SK-N-SH treated with all-trans-retinoic acid at 6 μM for 48 hours (cell line): ENCODE data around the gene DPYD.

Experiments used
- ATAC-seq: fragments of 200-7000 bp; cut with Tn5 transposase; 3 replicates; pipeline ENCODE4 v1.9.1; 2020; ENCODE audit warnings: mild to moderate bottlenecking, moderate library complexity
- ARNTL ChIP-seq: fragments of 450-650 bp; formaldehyde crosslinking; IDR thresholded peaks from 2 replicates; pipeline ENCODE4 v1.5.0; 2020; ENCODE audit warnings: low read depth, mild to moderate bottlenecking, moderate library complexity, borderline replicate concordance
- BACH2 ChIP-seq: fragments of 250-450 bp; sonication (Bioruptor Pico); IDR thresholded peaks from 2 replicates; pipeline ENCODE4 v1.9.0; 2021; ENCODE audit warnings: mild to moderate bottlenecking, borderline replicate concordance
- ESRRG ChIP-seq: fragments of 250-450 bp; sonication (Bioruptor Pico); IDR thresholded peaks from 2 replicates; pipeline ENCODE4 v1.6.1; 2021; ENCODE audit warnings: mild to moderate bottlenecking
- OSR1 ChIP-seq: fragments of 250-450 bp; sonication (Bioruptor Pico); IDR thresholded peaks from 2 replicates; pipeline ENCODE4 v1.8.0; 2022; ENCODE audit warnings: moderate library complexity, mild to moderate bottlenecking, inconsistent platforms
- PPARA ChIP-seq: fragments of 250-450 bp; sonication (Bioruptor Pico); IDR thresholded peaks from 2 replicates; pipeline ENCODE4 v1.5.0; 2020; ENCODE audit warnings: mild to moderate bottlenecking, borderline replicate concordance
- TCF4 ChIP-seq: fragments of 250-450 bp; sonication (Bioruptor Pico); IDR thresholded peaks from 2 replicates; pipeline ENCODE4 v1.8.0; 2021; ENCODE audit warnings: mild to moderate bottlenecking, moderate library complexity, borderline replicate concordance
- TOX ChIP-seq: fragments of 250-450 bp; sonication (Bioruptor Pico); IDR thresholded peaks from 2 replicates; pipeline ENCODE4 v1.8.0; 2021; ENCODE audit warnings: mild to moderate bottlenecking, moderate library complexity, borderline replicate concordance
- ZC3H10 ChIP-seq: fragments of 250-450 bp; sonication (Bioruptor Pico); IDR thresholded peaks from 2 replicates; pipeline ENCODE4 v1.5.1; 2021; ENCODE audit warnings: mild to moderate bottlenecking, moderate library complexity
- ZFP3 ChIP-seq: fragments of 250-450 bp; sonication (Bioruptor Pico); IDR thresholded peaks from 2 replicates; pipeline ENCODE4 v1.5.0; 2020; ENCODE audit warnings: mild to moderate bottlenecking, moderate library complexity
- ZFP30 ChIP-seq: fragments of 450-650 bp; formaldehyde crosslinking; IDR thresholded peaks from 2 replicates; pipeline ENCODE4 v1.5.0; 2022; ENCODE audit warnings: mild to moderate bottlenecking, moderate library complexity
- ZNF565 ChIP-seq: fragments of 450-650 bp; formaldehyde crosslinking; conservative IDR thresholded peaks from 2 replicates; pipeline ENCODE4 v1.5.0; 2020; ENCODE audit warnings: low read depth, mild to moderate bottlenecking, moderate library complexity
- ZNF70 ChIP-seq: fragments of 450-650 bp; formaldehyde crosslinking; IDR thresholded peaks from 2 replicates; pipeline ENCODE4 v1.5.0; 2020; ENCODE audit warnings: mild to moderate bottlenecking, moderate library complexity
- ZNF8 ChIP-seq: fragments of 450-650 bp; formaldehyde crosslinking; IDR thresholded peaks from 2 replicates; pipeline ENCODE4 v1.5.0; 2020; ENCODE audit warnings: mild to moderate bottlenecking, moderate library complexity
- TF ChIP-seq, protein P1 (sequence below): fragments of 250-450 bp; sonication (Bioruptor Pico); IDR thresholded peaks from 2 replicates; pipeline ENCODE4 v1.5.1; 2020; ENCODE audit warnings: low read depth, mild to moderate bottlenecking, moderate library complexity
- TF ChIP-seq, protein P2 (sequence below): fragments of 250-450 bp; sonication (Bioruptor Pico); IDR thresholded peaks from 2 replicates; pipeline ENCODE4 v1.5.0; 2020; ENCODE audit warnings: mild to moderate bottlenecking, moderate library complexity
- TF ChIP-seq, protein P3 (sequence below): fragments of 250-450 bp; sonication (Bioruptor Pico); IDR thresholded peaks from 2 replicates; pipeline ENCODE4 v1.8.0; 2020; ENCODE audit warnings: mild to moderate bottlenecking, moderate library complexity, borderline replicate concordance
- TF ChIP-seq, protein P4 (sequence below): fragments of 250-450 bp; sonication (Bioruptor Pico); IDR thresholded peaks from 2 replicates; pipeline ENCODE4 v1.8.0; 2021; ENCODE audit warnings: low read depth, mild to moderate bottlenecking, moderate library complexity, borderline replicate concordance

The DPYD gene

DNA sequence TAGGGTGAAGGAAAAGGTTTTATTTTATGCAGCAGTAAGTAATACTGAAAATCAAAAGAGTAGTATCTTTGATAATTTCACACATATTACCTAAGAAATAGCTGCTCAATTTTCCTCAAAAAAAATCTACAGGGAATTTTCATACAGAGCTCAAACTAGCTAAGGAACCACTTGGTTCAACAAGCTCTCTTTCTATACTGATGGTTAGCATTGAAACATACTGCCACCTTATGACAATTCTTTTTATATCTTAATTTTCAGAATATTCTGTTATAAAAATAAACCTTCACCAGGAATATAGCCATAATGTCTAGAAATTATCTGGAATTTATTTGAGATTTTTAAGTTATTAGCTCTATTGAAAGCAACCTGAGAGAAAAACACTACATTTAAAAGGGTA, 142.1 kb downstream of the DPYD start (continued):
- TF ChIP-seq PPARA: no peak
- no peak for TF ChIP-seq TCF4

DNA sequence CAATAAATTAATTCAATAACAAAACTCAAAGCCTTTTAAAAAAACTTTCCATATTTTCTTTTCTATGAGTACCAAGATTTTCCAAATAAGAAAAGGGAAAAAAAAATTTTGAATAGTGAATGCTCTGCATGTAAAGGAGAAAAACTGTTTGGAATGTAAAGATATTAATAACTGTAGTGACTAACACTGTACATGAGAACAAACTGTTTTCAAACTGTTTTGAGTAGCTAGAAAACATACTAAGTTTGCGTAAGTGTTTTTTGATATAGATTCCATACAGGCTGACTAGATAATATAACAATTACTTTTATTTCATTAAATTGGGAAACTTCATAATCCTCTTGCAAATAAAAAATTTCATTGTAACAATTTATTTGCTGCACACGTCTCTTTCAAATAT, 150.5 kb downstream of the DPYD start:
- TF ChIP-seq ZC3H10 (CRISPR knock-in tag) (no peak), ZFP30 (no peak), ARNTL (CRISPR knock-in tag) (no peak)
- TF ChIP-seq, protein P1, sequence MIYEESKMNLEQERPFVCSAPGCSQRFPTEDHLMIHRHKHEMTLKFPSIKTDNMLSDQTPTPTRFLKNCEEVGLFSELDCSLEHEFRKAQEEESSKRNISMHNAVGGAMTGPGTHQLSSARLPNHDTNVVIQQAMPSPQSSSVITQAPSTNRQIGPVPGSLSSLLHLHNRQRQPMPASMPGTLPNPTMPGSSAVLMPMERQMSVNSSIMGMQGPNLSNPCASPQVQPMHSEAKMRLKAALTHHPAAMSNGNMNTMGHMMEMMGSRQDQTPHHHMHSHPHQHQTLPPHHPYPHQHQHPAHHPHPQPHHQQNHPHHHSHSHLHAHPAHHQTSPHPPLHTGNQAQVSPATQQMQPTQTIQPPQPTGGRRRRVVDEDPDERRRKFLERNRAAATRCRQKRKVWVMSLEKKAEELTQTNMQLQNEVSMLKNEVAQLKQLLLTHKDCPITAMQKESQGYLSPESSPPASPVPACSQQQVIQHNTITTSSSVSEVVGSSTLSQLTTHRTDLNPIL: no peak
- TF ChIP-seq, protein P2, sequence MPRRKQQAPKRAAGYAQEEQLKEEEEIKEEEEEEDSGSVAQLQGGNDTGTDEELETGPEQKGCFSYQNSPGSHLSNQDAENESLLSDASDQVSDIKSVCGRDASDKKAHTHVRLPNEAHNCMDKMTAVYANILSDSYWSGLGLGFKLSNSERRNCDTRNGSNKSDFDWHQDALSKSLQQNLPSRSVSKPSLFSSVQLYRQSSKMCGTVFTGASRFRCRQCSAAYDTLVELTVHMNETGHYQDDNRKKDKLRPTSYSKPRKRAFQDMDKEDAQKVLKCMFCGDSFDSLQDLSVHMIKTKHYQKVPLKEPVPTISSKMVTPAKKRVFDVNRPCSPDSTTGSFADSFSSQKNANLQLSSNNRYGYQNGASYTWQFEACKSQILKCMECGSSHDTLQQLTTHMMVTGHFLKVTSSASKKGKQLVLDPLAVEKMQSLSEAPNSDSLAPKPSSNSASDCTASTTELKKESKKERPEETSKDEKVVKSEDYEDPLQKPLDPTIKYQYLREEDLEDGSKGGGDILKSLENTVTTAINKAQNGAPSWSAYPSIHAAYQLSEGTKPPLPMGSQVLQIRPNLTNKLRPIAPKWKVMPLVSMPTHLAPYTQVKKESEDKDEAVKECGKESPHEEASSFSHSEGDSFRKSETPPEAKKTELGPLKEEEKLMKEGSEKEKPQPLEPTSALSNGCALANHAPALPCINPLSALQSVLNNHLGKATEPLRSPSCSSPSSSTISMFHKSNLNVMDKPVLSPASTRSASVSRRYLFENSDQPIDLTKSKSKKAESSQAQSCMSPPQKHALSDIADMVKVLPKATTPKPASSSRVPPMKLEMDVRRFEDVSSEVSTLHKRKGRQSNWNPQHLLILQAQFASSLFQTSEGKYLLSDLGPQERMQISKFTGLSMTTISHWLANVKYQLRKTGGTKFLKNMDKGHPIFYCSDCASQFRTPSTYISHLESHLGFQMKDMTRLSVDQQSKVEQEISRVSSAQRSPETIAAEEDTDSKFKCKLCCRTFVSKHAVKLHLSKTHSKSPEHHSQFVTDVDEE: no peak
- no peak for ATAC-seq

DNA sequence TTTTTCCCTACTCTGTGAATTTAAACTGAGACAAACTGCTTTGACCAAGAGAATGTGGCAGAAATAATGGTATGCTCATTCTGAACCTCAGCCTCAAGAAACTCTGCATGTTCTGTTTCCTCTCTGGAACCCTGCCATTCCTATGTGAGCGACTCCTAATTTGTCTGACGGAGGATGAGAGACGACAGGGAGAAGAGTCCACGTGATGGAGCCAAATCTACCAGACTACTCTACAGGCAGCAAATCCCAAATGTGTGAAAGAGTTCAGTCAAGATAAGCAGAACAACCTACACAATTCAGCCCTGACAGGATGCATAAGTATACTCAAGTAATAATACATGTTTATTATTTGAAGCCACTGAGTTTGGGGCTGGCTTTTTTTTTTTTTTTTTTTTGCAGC, 153.5 kb downstream of the DPYD start:
- ATAC-seq: no peak; the same call in 2 of the 3 replicates
- TF ChIP-seq ZC3H10 (CRISPR knock-in tag) (no peak), OSR1 (CRISPR knock-in tag) (no peak), BACH2 (no peak)

DNA sequence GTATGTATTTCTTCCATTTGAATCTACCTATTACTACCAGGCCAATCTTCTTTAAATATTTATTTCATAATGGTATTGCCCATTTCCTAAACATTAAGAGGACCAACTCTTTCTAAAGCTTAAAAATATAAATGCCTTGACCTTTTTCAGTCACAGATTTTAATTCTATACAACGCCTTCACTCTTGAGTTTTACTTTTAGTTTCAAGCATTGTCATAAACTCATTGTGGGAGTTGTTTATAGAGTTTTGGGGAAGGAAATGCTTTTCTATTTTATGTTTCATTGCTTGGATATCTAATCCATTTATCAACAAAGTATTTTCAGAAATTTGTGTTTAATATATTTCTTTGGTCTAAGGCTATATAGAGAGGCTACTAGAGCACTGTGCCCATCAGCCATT, 155.8 kb downstream of the DPYD start:
- TF ChIP-seq ESRRG (CRISPR knock-in tag) (no peak), BACH2 (no peak), ZFP3 (CRISPR knock-in tag) (no peak), OSR1 (CRISPR knock-in tag) (no peak), TCF4 (no peak), TOX (no peak), ZNF8 (CRISPR knock-in tag) (no peak), ZNF70 (CRISPR knock-in tag) (no peak), ZNF565 (CRISPR knock-in tag) (no peak)
- TF ChIP-seq, protein P1: no peak
- TF ChIP-seq, protein P3, sequence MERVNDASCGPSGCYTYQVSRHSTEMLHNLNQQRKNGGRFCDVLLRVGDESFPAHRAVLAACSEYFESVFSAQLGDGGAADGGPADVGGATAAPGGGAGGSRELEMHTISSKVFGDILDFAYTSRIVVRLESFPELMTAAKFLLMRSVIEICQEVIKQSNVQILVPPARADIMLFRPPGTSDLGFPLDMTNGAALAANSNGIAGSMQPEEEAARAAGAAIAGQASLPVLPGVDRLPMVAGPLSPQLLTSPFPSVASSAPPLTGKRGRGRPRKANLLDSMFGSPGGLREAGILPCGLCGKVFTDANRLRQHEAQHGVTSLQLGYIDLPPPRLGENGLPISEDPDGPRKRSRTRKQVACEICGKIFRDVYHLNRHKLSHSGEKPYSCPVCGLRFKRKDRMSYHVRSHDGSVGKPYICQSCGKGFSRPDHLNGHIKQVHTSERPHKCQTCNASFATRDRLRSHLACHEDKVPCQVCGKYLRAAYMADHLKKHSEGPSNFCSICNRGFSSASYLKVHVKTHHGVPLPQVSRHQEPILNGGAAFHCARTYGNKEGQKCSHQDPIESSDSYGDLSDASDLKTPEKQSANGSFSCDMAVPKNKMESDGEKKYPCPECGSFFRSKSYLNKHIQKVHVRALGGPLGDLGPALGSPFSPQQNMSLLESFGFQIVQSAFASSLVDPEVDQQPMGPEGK (CRISPR knock-in tag): no peak
- TF ChIP-seq, protein P2: no peak
- TF ChIP-seq, protein P4, sequence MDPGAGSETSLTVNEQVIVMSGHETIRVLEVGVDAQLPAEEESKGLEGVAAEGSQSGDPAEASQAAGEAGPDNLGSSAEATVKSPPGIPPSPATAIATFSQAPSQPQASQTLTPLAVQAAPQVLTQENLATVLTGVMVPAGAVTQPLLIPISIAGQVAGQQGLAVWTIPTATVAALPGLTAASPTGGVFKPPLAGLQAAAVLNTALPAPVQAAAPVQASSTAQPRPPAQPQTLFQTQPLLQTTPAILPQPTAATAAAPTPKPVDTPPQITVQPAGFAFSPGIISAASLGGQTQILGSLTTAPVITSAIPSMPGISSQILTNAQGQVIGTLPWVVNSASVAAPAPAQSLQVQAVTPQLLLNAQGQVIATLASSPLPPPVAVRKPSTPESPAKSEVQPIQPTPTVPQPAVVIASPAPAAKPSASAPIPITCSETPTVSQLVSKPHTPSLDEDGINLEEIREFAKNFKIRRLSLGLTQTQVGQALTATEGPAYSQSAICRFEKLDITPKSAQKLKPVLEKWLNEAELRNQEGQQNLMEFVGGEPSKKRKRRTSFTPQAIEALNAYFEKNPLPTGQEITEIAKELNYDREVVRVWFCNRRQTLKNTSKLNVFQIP (CRISPR knock-in tag): no peak
- no peak for ATAC-seq
